ACHN (cell line): ENCODE data around the gene SCT.

ENCODE experiments used
- DNase-seq: peaks from one replicate; pipeline ENCODE4 v3.0.0-alpha.2; 2015
- in situ Hi-C: cut with HindIII; loops from 2 replicates; pipeline ENCODE4 v1.10.0; 2017; ENCODE audit warnings: low sequenced_read_pairs, low pct_ligation_motif_present, low pct_unique_long_range_greater_than_20kb

SCT gene

DNA sequence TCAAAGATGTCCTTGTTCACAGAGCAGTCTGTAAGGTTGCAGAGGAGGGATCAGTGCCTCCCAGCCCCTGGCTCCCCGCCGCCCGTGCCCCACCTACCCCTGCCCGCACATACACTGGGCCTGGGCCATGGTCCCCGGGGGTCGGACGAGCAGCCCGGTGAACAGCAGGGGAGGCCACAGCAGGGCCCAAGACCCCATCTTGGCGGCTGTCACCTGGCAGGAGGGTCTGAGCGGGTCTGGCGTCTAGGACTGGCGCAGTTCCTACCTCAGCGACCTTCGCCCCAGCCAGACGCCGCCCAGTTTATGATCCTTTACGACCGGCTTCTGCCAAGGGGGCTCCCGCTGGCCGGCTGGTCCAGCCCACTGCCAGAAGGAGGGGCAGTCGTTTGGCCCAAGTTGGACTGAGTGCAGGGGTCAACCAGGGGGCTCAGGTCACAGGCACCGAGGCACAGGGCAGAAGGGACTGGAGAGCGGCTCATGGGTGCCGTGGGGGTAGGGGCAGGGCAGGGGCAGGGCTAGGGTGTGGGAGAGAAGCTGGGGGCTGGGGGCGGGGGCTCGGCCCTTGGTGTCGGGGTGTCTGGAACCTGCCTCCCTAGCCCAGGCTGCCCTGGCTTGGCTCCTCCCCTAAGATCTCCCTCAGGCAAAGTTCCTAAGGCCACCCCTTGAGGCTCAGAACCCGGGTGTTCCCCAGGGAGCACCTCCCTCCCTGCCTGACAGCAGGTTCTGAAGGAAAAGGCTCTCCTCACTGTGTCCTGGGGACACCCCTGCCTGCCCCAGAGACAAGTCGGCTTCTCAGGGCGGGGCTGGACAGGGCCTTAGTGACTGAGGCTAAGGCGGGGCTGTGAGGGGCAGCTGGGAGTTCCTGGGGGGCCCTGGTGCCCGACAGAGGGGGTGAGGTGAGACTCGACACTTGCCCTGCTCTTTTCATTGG lies 2.0 kb downstream of the SCT start, which contains the start of gene CDHR5:
CDHR5 (minus strand) TSS at position 251 of the 931 bp plus-strand sequence; CDS start at position 198, 53 bp downstream.
- in situ Hi-C loops, result no loop called here
- DNase-seq, result no peak

DNA sequence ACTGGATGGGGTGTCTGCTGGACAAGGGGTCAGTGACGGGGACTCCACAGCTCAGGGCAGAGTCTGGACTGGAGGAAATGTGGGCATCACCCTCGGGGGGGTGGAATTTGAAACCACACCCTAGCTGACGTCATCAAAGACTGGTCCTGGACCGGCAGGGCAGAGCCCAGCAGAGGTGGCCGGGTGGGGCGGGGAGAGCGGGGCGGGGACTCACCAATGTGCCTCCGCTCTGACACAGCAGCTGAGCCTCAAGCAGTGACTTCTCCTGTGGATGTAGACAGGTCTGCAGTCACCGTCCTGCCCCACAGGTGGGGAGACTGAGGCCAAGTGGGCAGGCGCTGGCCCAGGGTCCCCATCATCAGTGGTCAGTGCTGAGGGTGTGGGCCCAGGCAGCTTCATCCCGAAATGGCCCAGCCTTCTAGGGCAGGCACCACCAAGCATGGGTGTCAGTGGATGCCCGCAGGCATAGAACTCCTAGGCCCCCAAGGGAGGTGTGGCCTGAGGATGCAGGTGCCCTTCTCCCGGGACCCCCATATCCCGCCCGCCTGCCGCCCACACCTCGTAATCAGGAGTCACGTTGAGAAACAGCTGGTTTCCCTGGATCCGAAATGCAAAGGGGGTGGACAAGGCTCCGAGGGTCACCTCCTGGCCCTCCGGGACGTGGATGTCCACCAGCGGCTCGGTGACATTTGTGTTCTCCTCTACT lies 2.8 kb downstream of the SCT start:
- in situ Hi-C loops, result no loop called here
- no peak for DNase-seq

DNA sequence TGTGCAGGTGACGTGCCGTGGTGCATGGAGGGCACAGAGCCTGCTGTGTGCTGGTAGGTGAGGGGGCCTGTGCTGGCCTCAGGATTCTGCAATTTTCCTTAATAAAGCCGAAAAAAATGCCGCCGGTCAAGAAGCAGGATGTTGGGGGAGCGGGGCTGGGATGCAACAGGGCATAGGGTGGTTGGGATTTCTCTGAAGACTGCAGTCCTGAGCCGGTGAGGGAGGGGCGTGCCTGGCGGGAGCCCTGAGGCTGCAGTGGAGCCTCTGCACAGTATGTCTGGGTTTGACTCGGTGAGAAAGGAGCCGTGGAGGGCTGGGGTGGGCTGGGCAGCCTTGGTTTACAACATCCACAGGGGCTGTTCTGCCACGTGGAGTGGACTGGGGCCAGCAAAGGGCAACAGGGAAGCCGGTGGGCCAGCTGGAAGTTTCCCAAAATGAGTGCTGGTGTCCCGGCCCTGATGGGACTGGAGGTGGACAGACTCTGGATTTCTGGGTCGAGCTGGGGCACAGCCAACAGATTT lies 3.6 kb downstream of the SCT start:
- DNase-seq, result no peak
- in situ Hi-C loops, result no loop called here

DNA sequence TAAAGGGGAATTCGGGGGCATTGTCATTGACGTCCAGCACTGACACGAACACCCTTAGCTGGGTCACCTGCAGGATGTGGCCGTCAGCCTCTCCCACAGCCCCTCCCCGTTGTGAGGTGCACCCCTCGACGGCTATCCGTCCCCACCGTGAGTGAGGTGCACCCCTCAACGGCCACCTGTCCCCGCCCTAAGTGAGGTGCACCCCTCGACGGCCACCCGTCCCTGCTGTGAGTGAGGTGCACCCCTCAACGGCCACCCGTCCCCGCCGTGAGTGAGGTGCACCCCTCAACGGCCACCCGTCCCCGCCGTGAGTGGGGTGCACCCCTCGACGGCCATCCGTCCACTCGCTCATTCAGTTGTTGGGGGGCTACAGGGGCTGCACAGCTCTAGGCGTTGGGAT lies 5.1 kb downstream of the SCT start:
- DNase-seq, result no peak
- in situ Hi-C loops, result no loop called here

DNA sequence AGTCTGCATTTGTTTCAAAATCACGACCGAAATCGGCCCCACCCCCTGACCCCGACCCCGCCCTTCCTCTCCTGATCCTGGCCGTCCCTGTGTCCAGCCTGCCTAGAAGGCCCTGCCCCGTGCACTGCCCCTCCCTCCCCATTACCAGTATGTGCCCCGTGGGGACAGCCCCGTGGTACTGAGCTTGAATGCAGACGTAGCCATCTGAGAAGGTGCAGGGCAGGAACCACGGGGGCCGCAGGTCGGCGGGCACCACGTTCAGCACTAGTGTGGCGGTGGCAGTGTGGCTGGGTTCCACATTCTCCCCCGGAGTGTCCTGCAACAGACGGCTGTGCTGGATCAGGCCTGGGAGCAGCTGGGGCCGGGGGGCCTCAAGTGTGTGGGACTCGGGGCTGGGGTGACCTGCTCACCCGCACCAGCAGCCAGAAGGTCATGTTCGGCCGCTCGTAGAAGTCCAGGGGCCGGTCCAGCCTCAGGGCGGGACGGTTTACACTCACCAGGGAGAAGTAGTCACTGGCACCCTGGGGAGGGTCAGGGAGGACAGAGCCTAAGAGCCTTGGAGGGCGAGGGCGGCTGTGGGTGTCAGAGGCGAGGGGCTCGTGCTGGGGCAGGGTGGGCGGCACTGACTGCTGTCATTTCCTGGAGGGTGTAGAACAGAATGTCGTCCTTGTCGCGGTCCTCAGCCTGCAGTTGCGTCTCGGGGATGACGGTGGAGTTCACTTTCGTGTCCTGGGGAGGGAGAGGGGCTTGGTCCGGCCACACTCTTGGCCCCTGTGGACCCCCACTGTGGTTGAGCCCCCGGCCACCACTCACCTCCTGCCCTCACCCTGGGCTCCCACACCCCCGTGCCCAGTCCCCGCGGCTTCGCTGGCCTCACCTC lies 5.8 kb downstream of the SCT start:
- no peak for DNase-seq
- in situ Hi-C loops, result no loop called here

DNA sequence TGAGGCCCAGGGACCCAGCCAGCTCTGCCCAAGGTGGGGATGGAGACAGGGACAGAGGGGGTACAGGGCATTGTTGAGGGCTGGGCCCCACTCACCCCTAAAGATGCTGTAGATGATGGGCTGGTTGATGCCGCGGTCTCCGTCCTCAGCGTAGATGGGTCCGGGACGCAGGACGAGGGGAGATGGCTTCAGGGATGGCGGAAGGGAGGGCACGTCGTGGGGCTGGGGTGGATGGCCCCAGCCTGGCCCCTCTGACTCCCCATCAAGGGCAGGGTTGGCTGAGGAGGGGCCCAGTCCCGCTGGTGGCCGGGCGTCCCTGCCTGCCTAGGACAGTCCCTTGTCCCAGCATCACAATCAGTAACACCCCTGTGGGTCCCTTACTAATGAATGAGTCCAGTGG lies 6.8 kb downstream of the SCT start:
- DNase-seq, result no peak
- in situ Hi-C loops, result no loop called here

DNA sequence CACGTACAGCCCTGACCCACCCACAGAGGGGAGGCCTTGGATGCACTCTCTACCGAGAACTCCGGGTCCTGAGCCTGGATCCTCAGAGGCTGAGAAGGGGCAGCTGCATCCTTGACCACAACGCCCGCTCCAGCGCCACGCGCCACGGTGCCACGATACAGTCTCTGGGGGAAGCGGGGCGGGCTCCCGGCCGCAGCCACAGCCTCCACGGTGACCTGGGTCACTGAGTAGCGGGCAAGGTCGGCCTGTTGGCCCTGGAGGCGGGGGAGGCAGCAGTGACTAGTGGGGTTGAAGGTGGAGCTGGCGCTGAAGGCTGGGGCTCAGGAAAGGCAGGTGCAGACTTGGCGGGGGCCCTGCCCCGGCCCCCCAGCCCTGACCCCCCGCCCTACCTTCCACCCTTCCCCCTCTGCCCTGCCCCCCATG lies 7.3 kb downstream of the SCT start:
- in situ Hi-C loops, result no loop called here
- DNase-seq, result no peak

DNA sequence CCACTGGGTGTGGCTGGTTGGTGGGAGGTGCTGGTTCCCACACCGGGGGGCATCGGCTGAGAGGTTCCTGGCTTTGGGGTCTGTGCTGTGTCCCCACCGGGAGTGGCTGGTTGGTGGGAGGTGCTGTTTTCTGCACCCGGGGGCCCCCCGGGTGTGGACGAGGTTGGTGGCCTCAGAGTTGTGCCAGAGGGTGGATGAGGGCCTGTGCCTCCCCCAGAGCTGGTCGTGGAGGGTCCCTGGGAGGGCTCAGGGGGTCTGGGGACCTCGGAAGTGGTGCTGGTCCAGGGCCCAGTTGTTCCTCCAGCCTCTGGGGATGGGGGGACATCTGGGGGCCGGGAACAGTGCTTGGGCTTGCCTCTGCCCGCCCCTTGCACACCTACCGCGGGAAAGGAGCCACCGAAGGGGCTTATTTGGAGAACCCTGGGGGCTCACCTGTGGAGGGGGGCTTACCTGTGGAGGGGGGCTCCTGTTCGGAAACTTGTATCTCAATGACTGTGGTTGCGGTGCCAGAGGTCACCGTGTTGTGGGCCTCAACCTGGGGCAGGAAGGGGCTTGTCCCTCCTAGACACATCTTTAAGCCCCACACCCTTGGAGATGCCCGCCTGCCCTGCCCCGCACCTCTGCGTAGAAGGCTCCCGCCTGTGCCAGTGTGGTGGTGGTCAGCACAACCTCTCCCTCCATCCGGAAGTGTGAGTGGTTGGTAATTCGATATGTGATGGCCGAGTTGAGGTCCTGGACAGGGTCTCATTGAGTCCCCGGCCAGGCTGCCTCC lies 7.9 kb downstream of the SCT start:
- no peak for DNase-seq
- in situ Hi-C loops, result no loop called here

DNA sequence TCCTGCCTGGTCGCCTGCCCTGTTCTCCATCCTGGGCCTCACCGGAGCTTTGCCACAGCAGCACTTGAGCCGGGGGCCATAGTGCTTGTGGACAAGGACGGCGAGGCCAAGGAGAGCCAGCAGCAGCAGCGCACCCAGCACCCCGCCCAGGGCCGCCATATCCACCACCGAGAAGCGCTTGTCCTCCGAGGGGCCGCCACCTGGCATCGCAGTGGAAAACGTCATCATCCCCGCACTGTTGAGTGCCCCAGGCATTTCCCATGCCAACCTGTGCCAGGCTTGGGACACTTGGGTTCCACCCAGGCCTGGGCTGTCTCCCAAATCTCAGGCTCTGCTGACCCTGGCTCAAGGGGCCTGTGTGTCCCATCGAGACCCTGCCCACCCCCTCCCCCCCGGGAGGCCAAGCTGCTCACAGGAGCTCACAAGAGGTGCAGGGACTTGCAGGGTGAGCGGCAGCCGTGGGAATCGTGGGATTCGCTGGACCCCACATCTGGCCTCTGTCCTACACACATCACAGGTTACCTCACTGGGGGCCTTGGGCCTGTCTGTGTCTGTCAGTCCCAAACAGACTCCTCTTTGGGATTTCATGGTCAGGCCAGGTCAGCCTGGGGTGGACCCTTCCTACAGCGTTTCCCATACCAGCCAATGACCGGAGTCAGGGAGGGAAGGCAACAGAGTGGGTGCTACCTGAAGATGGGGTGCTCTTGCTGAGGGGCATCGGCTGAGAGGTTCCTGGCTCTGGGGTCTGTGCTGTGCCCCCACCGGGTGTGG lies 8.9 kb downstream of the SCT start:
- in situ Hi-C loops, result no loop called here

DNA sequence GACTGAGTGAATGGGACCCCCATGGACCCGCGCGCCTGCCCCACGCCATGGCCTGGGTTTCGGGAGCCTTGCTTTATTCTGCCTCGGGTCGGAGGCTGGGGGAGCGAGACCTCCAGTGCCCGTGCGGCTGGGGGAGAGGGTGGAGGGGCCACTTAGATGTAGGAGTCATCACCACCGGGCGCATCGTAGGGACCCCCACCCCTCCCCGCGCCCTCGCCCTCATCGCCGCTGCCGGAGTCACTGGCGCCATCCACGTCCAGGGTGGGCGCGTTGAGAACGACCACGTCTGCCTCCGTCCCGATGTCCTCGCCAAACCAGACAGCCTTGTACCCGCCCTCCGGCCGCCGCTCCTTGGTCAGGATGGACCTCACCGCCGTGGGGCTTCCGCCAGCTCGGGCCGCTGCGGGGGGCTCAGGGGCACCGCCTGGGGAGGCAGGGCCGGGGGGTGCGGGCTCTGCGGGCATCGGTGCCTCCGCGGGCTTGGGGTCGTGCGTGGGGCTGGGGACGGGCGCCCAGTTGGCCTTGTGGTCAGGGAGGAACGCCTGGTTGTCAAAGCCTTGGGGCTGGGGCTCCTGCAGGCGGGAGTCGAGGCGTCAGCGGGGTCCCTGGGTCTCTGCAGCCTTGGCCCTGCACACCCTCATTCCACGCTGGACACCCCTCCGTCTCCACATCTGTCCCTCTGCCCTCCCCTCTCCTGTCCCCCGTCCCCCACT lies 9.6 kb downstream of the SCT start:
- in situ Hi-C loops, result no loop called here
- DNase-seq, result no peak

More for the DNA sequence above, 8.9 kb downstream of the SCT start:
- DNase-seq, result no peak

DNA sequence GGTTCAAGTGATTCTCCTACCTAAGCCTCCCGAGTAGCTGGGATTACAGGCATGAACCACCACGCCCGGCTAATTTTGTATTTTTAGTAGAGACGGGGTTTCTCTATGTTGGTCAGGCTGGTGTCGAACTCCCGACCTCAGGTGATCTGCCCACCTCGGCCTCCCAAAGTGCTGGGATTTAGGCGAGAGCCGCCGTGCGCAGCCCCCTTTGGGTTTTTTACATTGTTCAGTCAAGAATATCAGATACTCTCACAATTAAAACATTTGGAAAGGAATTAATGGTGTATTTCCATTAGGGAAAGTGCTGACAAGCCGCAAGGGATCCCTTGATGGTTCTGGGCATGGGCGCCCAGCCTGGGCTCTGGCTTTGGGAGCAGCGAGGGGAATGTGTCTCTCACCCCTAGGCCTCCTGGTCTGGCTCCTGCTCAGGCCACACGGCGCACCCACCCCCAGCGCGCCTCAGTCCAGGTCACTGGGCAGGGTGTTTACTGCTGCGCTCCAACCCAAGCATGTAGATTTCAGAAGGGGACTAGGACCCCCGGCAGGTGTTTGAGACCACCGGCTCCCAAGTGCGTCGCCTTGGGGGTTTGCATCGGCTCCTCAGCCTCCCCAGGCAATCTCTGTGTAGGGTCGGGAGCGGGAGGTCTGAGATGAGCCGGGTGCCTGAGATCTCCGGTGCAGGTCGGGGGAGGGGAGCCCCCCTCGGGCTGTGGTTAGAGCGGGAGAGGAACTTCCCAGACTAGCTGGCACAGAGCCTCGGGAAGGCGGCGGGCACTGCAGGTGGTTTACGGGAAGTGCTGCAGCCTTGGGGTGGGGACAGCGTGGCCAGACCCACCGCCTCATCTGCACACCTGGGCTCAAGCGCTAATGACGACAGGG lies 10.4 kb downstream of the SCT start:
- DNase-seq, result no peak
- in situ Hi-C loops, result no loop called here

DNA sequence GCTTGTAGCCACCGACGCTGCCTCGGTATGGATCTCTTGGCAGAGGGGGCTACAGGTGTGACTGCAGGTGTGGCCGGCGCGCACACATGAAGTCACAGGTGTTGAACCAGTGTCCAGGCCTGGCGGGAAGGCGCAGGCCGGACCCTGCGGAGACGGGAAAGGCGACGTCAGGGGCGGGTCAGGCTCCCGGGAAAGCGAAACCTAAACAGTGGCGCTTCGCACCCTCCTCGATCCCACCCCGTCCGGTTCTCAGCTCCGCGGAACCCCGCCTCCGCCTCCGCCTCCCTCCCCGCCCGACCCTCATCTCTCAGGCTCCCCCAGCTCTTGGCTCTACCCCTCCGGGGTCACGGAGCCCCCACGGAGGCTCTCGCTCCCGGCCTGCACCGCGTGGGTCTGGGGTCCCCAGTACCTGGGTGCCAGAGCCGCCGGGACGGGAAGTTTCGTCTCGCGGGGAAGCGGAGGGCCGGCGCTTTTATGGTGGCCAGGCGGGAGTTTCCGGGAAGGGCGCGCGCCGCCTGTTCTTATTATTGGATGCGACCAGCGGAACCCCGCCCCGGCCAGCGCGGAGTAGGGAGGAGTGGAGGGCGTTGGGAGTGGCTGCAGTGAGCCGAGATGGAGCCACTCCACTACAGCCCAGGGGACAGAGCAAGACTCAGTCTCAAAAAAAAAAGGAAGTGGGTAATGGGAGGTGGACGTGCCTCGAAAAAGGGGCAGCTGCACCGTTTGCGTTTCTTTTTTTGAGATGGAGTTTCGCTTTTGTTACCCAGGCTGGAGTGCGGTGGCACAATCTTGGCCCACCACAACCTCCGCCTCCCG lies 11.3 kb downstream of the SCT start, which contains the start of gene IRF7:
IRF7 (minus strand) TSS at position 447 of the 816 bp plus-strand sequence. CDS start 586 bp downstream, outside the sequence.
- in situ Hi-C loops, result no loop called here
- DNase-seq, result peak; percentile 88

DNA sequence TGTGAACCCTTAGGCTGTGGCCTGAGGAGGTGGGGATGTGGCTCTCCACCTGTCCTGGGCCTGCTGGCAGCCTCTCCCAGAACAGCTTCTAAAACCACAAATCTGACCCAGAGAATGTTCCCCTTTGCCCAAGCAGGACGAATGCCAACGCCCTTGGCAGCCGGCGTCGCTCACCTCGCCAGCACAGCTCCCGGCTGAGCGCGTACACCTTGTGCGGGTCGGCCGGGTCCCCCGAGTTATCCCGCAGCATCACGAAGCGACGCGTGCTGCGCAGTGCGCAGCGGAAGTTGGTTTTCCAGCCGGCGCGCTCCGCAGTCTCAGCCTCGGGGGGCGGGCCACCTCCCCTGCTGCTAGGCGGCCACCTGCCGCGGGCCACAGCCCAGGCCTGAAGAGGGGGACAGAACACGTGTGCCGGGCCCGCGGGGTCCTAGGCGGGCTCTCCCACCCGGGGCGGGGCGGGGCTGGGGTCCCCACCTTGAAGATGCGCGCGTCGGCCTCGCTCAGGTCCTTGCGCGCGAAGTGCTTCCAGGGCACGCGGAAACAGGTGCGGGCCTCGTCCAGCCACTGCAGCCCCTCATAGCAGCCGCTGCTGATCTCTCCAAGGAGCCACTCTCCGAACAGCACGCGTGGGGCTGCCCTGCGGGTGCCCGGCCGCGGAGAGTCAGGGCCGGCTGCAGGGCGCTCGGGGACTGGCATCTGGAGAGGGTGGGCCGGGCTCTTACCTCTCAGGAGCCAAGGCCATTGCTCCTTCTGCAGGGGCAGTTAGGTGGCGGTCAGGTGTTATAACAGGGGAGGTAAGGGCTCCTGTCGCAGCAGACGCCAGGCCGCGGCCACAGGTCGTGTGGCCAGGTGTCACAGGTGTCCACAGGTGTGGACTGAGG lies 12.1 kb downstream of the SCT start:
- no peak for DNase-seq

DNA sequence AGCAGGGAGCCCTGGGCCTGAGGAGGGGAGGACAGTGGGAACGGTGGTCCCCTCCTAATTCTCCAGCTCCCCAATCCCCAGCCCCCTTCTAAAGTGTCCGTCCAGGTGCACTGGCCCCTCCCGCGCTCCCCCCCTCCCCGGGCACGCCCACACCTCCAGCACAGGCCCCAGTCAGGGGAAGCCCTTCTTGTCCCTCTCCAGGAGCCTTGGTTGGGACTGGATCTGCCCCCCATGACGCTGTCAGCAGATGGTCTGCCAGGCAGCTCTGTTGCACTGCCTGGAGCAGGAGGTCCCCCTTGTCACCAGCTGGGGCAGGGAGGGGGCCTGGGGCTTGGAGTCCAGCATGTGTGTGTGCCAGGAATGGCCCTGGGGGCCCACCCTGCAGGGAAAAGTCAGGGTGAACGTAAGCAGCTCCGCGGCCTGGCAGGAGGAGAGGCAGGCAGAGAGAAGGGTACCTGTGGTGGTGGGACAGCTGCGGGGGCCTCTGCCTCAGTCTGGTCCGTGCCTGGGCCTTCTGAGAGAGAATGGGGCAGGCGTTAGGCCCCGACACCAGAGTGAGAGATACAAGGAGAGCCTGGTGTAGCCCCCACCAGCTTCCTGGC lies 12.9 kb downstream of the SCT start:
- no peak for DNase-seq
- in situ Hi-C loops, result no loop called here

More for the DNA sequence above, 12.1 kb downstream of the SCT start:
- in situ Hi-C loops, result no loop called here
